ENCODE measurements around the gene PHACTR1. TPM values are rescaled to one million over a fixed set of nuclear protein-coding genes. Genes with fewer than 3 reads are reported as not detected.

Gene PHACTR1
- polyA plus RNA-seq, 1 experiment = not detected

- no peaks in the 10 kb centered on the region for H3K9me3 ChIP-seq (ENCODE audit: control insufficient read depth, insufficient read depth, low read length)
- no peak for DNase-seq (ENCODE audit: low read depth, low spot score)
- ChIA-PET POLR2A (interaction anchor here (0.6 to 2.2 kb wide), 5 partner anchors 25 to 573 kb away, joined by 3 to 23 read pairs (median 4); partner anchors contain the start of genes NOL7, SIRT5 and TBC1D7), CTCF (interaction anchor here (4.4 kb wide), 1 partner anchor 107 kb away, joined by 25 read pairs; no protein-coding TSS in a partner anchor)
- H3K27me3 ChIP-seq (ENCODE audit: control insufficient read depth, insufficient read depth, low read length) = no peaks in the 10 kb centered on the region
- H3K4me3 ChIP-seq (ENCODE audit: low read depth, low read length) = no peak overlapping the region
- TF ChIP-seq, protein P1, sequence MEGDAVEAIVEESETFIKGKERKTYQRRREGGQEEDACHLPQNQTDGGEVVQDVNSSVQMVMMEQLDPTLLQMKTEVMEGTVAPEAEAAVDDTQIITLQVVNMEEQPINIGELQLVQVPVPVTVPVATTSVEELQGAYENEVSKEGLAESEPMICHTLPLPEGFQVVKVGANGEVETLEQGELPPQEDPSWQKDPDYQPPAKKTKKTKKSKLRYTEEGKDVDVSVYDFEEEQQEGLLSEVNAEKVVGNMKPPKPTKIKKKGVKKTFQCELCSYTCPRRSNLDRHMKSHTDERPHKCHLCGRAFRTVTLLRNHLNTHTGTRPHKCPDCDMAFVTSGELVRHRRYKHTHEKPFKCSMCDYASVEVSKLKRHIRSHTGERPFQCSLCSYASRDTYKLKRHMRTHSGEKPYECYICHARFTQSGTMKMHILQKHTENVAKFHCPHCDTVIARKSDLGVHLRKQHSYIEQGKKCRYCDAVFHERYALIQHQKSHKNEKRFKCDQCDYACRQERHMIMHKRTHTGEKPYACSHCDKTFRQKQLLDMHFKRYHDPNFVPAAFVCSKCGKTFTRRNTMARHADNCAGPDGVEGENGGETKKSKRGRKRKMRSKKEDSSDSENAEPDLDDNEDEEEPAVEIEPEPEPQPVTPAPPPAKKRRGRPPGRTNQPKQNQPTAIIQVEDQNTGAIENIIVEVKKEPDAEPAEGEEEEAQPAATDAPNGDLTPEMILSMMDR (IDR thresholded peaks at IDR 0.05; ENCODE audit: low read depth, low read length) = no peak
- peak overlapping the region; percentile 94 for H3K27ac ChIP-seq (ENCODE audit: low read depth, low read length)
These were observed 585.7 kb downstream of the PHACTR1 start for GRCh38 chr6:13302291-13302690.

GRCh38 chr6:13302751-13303667 is 586.4 kb downstream of the PHACTR1 start:
- H3K4me3 ChIP-seq (ENCODE audit: low read depth, low read length) = peak overlapping the region; percentile 45
- CTCF ChIA-PET = interaction anchor here (0.7 to 4.4 kb wide), 3 partner anchors 108 to 391 kb away, joined by 3 to 25 read pairs (median 4); partner anchors contain the start of gene NOL7
- TF ChIP-seq, protein P1 (IDR thresholded peaks at IDR 0.05; ENCODE audit: low read depth, low read length) = no peak

DNA sequence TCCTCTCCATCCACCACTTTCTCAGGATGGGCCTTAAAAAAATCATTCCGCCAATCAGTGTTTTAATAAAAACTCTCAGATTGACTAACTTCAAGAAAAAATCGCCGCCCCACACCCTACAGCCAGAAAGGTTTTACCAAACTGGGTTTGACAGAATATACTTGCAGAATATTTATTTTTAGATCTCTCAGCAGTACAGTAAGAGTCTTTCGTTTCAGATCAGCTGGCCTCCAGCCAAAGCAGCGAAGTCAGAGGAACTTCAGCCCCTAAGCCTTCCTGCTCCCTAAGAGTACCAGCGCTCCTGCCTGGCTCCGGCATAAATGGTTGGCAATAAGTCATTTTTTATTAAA is 587.1 kb downstream of the PHACTR1 start:
- CTCF ChIA-PET = interaction anchor here (0.7 to 4.4 kb wide), 3 partner anchors 109 to 392 kb away, joined by 3 to 25 read pairs (median 4); partner anchors contain the start of gene NOL7
- TF ChIP-seq, protein P1 (IDR thresholded peaks at IDR 0.05; ENCODE audit: low read depth, low read length) = no peak
- Histone ChIP-seq H3K4me3 (ENCODE audit: low read depth, low read length) (peak overlapping the region; percentile 45), H3K9me3 (ENCODE audit: control insufficient read depth, insufficient read depth, low read length) (no peaks in the 10 kb centered on the region), H3K27me3 (ENCODE audit: control insufficient read depth, insufficient read depth, low read length) (no peaks in the 10 kb centered on the region), H3K27ac (ENCODE audit: low read depth, low read length) (peak overlapping the region; percentile 94)
- DNase-seq (ENCODE audit: low read depth, low spot score) = peak; percentile 52
- POLR2A ChIA-PET = interaction anchor here (1.0 to 1.1 kb wide), 2 partner anchors 25 to 576 kb away, joined by 3 read pairs; partner anchors contain the start of gene TBC1D7

More at GRCh38 chr6:13302751-13303667, 586.4 kb downstream of the PHACTR1 start:
- Histone ChIP-seq H3K27me3 (ENCODE audit: control insufficient read depth, insufficient read depth, low read length) (no peaks in the 10 kb centered on the region), H3K9me3 (ENCODE audit: control insufficient read depth, insufficient read depth, low read length) (no peaks in the 10 kb centered on the region), H3K27ac (ENCODE audit: low read depth, low read length) (peak overlapping the region; percentile 94)
- POLR2A ChIA-PET = interaction anchor here (0.5 to 2.2 kb wide), 8 partner anchors 25 to 575 kb away, joined by 3 to 23 read pairs (median 3); partner anchors contain the start of genes NOL7, SIRT5 and TBC1D7
- peak; percentile 85 for DNase-seq (ENCODE audit: low read depth, low spot score)

DNA sequence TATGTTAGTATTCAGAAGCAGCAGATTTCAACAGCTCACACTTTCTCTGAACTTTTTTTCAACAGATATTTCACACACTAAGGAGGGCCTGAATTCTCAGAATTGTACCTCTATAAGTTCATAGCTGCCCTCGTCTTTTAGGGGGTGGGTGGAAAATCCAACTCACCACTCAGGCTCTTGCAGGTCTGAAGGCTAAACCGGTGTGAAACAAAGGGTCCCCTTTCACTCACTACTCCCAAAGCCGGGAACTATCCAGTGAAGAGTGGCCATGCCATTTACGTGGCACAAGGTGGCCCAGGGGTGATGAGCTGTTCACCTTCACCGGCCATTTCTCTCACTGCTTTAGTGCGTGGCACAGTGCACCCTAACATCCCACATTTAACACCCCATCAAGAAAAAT is 587.5 kb downstream of the PHACTR1 start:
- no peak for DNase-seq (ENCODE audit: low read depth, low spot score)
- H3K27me3 ChIP-seq (ENCODE audit: control insufficient read depth, insufficient read depth, low read length) = no peaks in the 10 kb centered on the region
- CTCF ChIA-PET = interaction anchor here (0.8 to 4.4 kb wide), 2 partner anchors 109 to 392 kb away, joined by 4 to 25 read pairs; no protein-coding TSS in a partner anchor
- H3K9me3 ChIP-seq (ENCODE audit: control insufficient read depth, insufficient read depth, low read length) = no peaks in the 10 kb centered on the region
- H3K4me3 ChIP-seq (ENCODE audit: low read depth, low read length) = no peak overlapping the region
- TF ChIP-seq, protein P1 (IDR thresholded peaks at IDR 0.05; ENCODE audit: low read depth, low read length) = no peak
- peak overlapping the region; percentile 94 for H3K27ac ChIP-seq (ENCODE audit: low read depth, low read length)
- POLR2A ChIA-PET = interaction anchor here (1.0 kb wide), 1 partner anchor 24 kb away, joined by 3 read pairs; the partner anchor contains the start of gene TBC1D7
